ENCODE results near the gene GGT6.

GRCh38 chr17:4547118-4547906 lies 13.1 kb downstream of the GGT6 start:
- TF ChIP-seq POLR2AphosphoS5 (IDR thresholded peaks at IDR 0.05; ENCODE audit: low read depth, low read length) (no peak), POLR2A (IDR thresholded peaks at IDR 0.05; ENCODE audit: low read depth, low read length) (no peak), TAF1 (IDR thresholded peaks at IDR 0.05; ENCODE audit: borderline replicate concordance, low read depth, low read length) (no peak)
